Upper lobe of right lung (tissue), 1 donor: Measurements from ENCODE around the gene PSMC3IP. TPM values are rescaled to one million over a fixed set of nuclear protein-coding genes. Genes with fewer than 3 reads are reported as not detected.
"Not testable (repeated sequence)": the region's sequence is repeated elsewhere in the genome, so short reads cannot be mapped to it uniquely, and the experiment has no call there.

ENCODE experiments used
- ATAC-seq: fragments of 200-7000 bp; cut with Tn5 transposase; one replicate; pipeline ENCODE4 v1.9.1; 2020; ENCODE audit warnings: mild to moderate bottlenecking, moderate library complexity
- DNase-seq: peaks from one replicate; pipeline ENCODE4 v3.0.0-alpha.2; 2020
- H3K27ac ChIP-seq: fragments of 200-600 bp; one replicate; pipeline ENCODE4 v1.8.0; 2022
- H3K27me3 ChIP-seq: fragments of 200-600 bp; one replicate; pipeline ENCODE4 v1.8.0; 2022; ENCODE audit warnings: mild to moderate bottlenecking
- H3K36me3 ChIP-seq: fragments of 200-600 bp; one replicate; pipeline ENCODE4 v1.8.0; 2022
- H3K4me1 ChIP-seq: fragments of 200-600 bp; one replicate; pipeline ENCODE4 v1.8.0; 2022
- H3K4me3 ChIP-seq: fragments of 200-600 bp; one replicate; pipeline ENCODE4 v1.8.0; 2022; ENCODE audit warnings: mild to moderate bottlenecking
- H3K9me3 ChIP-seq: fragments of 200-600 bp; one replicate; pipeline ENCODE4 v1.8.0; 2022
- CTCF ChIP-seq: fragments of 200-600 bp; IDR thresholded peaks from one replicate; pipeline ENCODE4 v1.8.0; 2022; ENCODE audit warnings: antibody characterized with exemption
- intact Hi-C: fragments of 100-400 bp; cut with DNase I; formaldehyde crosslinking; loops from one replicate; pipeline ENCODE4 v1.11.0; 2022
- total RNA-seq: library from RNA; stranded (reverse); fragmentation: NEBNext Ultra II Directional; extraction: Animal tissue kit (Norgen Biotek cat#: 25700); gene quantifications from one replicate; pipeline ENCODE4 v1.2.1, GENCODE V29; 2021
- donor health status: DM: no; HTN: yes; CAD: no; lungs with severe emphysema.

PSMC3IP gene
- total RNA-seq, 1 donor from 2014 or later = 4.2 TPM

- no peak for DNase-seq
- Histone ChIP-seq H3K4me1 (peaks cover 14% of the 10 kb centered on the region), H3K27ac (no peak overlapping the region), H3K9me3 (no peaks in the 10 kb centered on the region), H3K4me3 (no peak overlapping the region), H3K27me3 (no peaks in the 10 kb centered on the region), H3K36me3 (no peaks in the 10 kb centered on the region)
- ATAC-seq = no peak
- no peak for TF ChIP-seq CTCF
- intact Hi-C loops = no loop called here
Observed at GRCh38 chr17:42548993-42549755, 28.4 kb downstream of the PSMC3IP start.

- H3K9me3 ChIP-seq = no peaks in the 10 kb centered on the region
- H3K36me3 ChIP-seq = peaks cover under 1% of the 10 kb centered on the region
- H3K27me3 ChIP-seq = no peaks in the 10 kb centered on the region
- DNase-seq (peak; percentile 93), ATAC-seq (peak; percentile 92)
- intact Hi-C loops = no loop called here
- no peak overlapping the region for H3K27ac ChIP-seq
- H3K4me3 ChIP-seq = peak overlapping the region; percentile 36
- H3K4me1 ChIP-seq = peaks cover 6% of the 10 kb centered on the region
- peak; percentile 42 for TF ChIP-seq CTCF
Observed at GRCh38 chr17:42548070-42548837, 29.3 kb downstream of the PSMC3IP start.

GRCh38 chr17:42547698-42548069, 29.8 kb downstream of the PSMC3IP start:
- peaks cover 6% of the 10 kb centered on the region for H3K36me3 ChIP-seq
- no peak for DNase-seq
- TF ChIP-seq CTCF = no peak
- ATAC-seq = no peak
- H3K27me3 ChIP-seq = no peaks in the 10 kb centered on the region
- peaks cover 6% of the 10 kb centered on the region for H3K4me1 ChIP-seq
- intact Hi-C loops = no loop called here
- peak overlapping the region; percentile 36 for H3K4me3 ChIP-seq
- H3K9me3 ChIP-seq = no peaks in the 10 kb centered on the region
- H3K27ac ChIP-seq = no peak overlapping the region

GRCh38 chr17:42547001-42547461, 30.5 kb downstream of the PSMC3IP start:
- Histone ChIP-seq H3K27ac (no peak overlapping the region), H3K9me3 (no peaks in the 10 kb centered on the region), H3K27me3 (no peaks in the 10 kb centered on the region), H3K4me3 (no peak overlapping the region), H3K4me1 (peaks cover 6% of the 10 kb centered on the region), H3K36me3 (peaks cover 12% of the 10 kb centered on the region)
- intact Hi-C loops = no loop called here
- no peak for ATAC-seq
- DNase-seq = no peak
- no peak for TF ChIP-seq CTCF

- peaks cover 23% of the 10 kb centered on the region for H3K36me3 ChIP-seq
- H3K27me3 ChIP-seq, H3K4me3 ChIP-seq, DNase-seq, H3K27ac ChIP-seq, intact Hi-C loops, H3K4me1 ChIP-seq, H3K9me3 ChIP-seq, ATAC-seq: not testable (repeated sequence)
Observed at GRCh38 chr17:42545755-42546505, 31.6 kb downstream of the PSMC3IP start.
